Kidney tubule cell (primary cell): ENCODE results near the gene SRGAP1.

Source experiments
- DNase-seq: peaks from one replicate; pipeline ENCODE4 v3.0.0-alpha.2; 2018; ENCODE audit warnings: low spot score

Gene SRGAP1

DNA sequence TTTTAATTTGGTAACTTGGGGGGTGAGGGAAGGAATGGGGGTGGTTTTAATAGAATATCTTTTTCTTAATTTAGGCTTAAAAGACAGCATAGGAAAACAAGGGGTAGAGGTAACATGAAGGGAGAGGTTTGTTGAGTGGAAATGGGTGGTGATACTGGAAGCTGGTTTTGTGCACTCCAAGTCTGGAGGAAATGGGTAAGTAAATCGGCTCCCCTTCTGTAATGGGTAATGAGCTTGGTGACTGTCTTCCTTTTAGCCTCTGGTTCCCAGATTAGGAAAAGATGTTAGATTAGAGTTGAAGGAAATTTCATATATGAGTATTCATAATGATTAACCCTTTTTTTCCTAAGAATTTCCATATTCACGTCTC lies 122.1 kb downstream of the SRGAP1 start:
- no peak for DNase-seq

- peak; percentile 66 for DNase-seq
These were observed 123.1 kb downstream of the SRGAP1 start for GRCh38 chr12:63967358-63968145.

- DNase-seq, result no peak
These were observed 124.2 kb downstream of the SRGAP1 start for GRCh38 chr12:63968673-63969072.

GRCh38 chr12:63976902-63977395 lies 132.4 kb downstream of the SRGAP1 start:
- DNase-seq, result no peak

DNA sequence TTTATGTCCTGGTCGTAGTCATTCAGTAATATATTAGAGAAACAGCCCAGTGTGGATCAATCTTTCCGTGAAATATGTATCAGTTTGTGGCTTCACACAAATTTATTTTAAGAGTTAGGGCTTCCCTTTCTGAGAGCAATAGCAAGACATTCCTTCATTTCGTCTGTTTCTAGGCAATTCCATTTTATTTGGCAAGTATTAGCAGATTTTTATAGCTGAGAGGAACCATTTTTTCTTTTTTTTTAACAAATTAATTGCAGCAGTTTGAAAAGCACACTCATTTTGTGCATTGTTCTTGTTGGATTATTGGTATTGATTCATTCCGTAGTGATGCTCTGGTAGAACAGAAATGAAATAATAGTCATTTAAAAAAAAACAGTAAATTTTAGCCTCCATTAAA lies 132.9 kb downstream of the SRGAP1 start:
- no peak for DNase-seq

DNA sequence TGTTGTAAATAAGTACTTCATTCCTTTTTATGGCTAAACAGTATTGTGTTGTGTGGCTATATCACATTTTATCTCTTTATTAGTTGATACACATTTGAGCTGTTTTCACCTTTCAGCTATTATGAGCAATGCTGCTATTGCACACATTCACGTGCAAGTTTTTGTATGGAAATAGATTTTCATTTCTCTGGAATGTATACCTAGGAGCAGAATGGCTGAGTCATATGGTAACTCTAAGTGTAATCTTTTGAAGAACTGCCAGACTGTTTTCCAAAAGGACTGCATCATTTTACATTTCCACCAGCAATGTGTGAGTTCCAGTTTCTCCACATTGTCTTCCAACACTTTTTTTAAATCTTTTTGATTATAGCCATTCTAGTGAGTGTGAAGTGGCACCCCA lies 134.0 kb downstream of the SRGAP1 start:
- DNase-seq, result peak; percentile 69

- peak; percentile 76 for DNase-seq
These were observed 135.7 kb downstream of the SRGAP1 start for GRCh38 chr12:63980211-63980610.

- DNase-seq, result no peak
These were observed 136.8 kb downstream of the SRGAP1 start for GRCh38 chr12:63981343-63981742.

GRCh38 chr12:63982604-63983295 lies 138.2 kb downstream of the SRGAP1 start:
- DNase-seq, result no peak

- no peak for DNase-seq
These were observed 141.0 kb downstream of the SRGAP1 start for GRCh38 chr12:63985456-63985855.

DNA sequence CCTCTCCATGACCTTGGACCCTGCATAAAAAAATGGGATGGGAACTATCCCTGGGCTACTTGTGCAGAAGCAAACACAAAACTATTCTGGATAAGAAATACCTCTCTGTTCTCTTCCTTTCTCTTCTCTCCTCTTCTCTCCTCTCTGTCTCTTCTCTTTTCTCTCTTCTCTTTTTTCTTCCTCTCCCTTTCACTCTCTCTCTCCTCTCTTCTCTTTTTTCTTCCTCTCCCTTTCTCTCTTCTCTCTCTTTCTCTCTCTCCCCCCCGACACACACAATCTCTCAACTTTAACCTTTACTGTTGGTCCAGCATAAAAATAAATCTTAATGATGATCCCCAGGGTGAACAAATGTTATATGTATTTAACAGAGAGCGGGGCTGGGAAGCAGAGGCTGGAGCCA lies 141.4 kb downstream of the SRGAP1 start:
- no peak for DNase-seq

- DNase-seq, result peak; percentile 85
These were observed 144.9 kb downstream of the SRGAP1 start for GRCh38 chr12:63989301-63989845.

- DNase-seq, result peak; percentile 51
These were observed 146.5 kb downstream of the SRGAP1 start for GRCh38 chr12:63990828-63991547.

DNA sequence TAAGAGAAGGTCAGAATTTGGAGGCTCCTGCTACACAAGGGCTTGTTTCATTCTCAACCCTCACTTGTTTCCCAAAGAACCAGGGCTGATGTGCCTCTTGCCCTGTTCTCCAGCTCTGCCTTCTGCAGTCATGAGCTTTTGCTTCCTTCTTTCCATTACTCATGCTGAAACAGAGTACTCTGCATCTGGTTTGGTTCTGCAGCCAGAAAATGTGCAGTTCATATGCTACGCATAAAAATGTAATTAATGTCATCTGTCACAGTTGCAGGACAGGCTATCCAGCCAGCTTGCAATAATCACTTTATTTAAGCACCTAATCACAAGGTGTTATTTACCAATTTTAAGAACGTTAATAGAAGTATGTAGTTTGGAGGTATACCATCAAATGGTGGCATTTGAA lies 150.2 kb downstream of the SRGAP1 start:
- DNase-seq, result no peak

- peak; percentile 65 for DNase-seq
These were observed 151.0 kb downstream of the SRGAP1 start for GRCh38 chr12:63995512-63995911.

GRCh38 chr12:63996556-63996955 lies 152.1 kb downstream of the SRGAP1 start:
- no peak for DNase-seq

DNA sequence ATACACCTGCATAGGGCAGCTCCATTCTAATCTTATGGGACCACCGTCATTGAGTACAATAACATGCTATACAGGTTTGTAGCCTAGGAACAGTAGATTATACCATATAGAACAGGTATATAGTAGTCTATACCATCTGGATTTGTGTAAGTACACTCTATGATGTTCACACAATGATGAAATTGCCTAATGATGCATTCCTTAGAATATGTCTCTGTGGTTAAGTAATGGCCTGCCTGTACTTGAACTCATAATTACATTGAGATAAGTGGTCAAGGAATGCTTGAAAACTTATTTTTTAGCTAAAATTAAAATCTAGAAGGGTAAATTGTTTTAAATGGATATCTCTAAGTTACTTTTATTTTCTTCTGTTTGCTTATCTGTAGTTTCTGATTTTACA lies 152.7 kb downstream of the SRGAP1 start:
- no peak for DNase-seq

- DNase-seq, result no peak
These were observed 154.1 kb downstream of the SRGAP1 start for GRCh38 chr12:63998584-63998983.

- no peak for DNase-seq
These were observed 155.4 kb downstream of the SRGAP1 start for GRCh38 chr12:63999853-64000252.

DNA sequence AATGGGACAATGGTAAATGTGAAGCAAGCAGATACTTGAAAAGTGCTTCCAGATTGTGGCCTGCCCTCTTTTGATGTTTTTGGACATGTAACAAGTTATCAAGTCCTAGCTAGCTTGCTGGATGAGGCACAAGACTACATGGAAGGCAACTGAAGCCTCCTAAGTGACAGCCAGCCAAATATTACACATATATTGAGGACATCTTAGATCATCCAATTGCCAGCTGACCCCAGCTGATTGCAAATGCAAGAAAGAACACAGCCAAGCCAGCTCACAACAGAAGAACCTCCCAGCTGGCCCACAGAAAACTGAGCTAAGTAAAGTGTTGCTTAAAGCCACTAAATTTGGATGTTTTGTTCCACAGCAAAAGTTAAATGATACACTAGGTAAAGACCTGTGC lies 156.9 kb downstream of the SRGAP1 start:
- no peak for DNase-seq

- DNase-seq, result no peak
These were observed 160.1 kb downstream of the SRGAP1 start for GRCh38 chr12:64004641-64005040.

GRCh38 chr12:64006211-64006825 lies 161.8 kb downstream of the SRGAP1 start:
- DNase-seq, result peak; percentile 69
